GM18520 (cell line): Measurements from ENCODE around the gene PHLDB1.

Experiments
- ATAC-seq: cut with Tn5 transposase; IDR thresholded peaks from one replicate; pipeline ENCODE4 v1.9.1; 2021; ENCODE audit not compliant: unreplicated experiment

PHLDB1 gene

DNA sequence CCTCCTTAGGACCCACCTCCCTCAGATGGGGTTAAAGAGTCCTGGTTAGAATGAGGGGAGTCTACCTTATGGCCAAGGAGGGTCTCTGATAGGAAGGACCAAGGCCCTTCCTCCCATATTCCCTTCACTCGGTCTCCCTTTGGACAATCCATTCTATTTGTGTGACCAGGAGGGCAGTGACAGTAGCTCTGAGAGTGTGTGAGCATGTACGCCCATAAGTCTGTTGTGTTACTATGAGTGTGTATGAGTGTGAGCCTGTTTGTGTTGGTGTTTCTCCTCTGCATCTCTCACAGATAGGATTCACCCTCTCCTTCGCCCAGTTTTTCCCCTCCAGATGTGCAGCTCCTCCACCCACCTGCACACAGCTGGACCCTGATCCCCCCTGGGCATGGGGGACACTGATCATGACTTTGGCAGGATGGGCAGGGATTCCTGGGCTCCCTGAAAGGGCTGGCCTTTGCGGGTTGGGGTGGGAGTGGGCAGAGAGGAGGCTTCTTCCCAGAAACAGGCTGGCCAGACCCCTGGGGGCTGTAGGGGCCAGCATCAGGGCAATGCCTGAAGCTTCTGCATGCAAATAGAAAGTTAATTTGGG lies 14.5 kb downstream of the PHLDB1 start:
- ATAC-seq, result no peak

DNA sequence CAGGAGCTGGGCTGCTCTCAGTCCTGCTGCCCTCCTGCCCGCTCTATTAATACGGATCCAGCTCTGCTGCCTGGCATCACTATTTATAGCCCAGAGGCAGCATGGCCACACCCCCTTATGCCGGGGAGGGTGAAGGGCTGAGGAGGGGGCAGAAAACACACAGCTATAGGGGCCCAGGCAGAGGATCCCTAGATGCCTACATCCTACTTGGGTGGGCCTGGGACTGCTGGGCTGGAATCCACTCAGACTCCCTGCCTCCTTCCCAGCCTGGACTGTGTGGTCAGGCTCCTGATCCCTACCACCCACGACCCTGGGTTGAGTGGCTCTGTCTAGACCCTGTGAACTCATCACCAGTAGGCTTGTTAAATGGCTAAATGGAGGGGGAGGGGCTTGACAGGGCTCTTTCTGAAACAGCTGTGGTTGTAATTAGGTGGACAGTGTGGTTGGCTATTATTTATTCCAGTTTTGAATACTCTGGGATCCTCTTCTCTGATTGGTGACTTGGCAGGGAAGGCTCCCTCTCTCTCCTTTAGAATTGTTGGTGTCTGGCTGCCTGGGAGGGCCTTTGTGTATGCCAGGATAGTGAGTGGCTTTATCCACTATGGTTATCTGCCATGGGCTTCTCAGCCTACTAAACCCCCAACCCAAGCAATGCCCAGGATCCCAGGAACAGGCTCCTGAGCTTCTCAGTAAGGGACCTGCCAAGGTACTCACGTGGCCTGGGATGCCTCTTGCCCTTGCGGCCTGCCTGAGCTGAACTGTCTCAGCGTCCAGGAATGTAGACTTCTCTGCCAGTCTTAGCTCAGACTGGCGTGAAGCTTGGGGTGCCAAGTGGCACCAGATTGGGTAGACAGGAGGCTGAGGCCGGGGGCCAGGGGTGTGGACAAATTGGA lies 15.2 kb downstream of the PHLDB1 start:
- no peak for ATAC-seq

DNA sequence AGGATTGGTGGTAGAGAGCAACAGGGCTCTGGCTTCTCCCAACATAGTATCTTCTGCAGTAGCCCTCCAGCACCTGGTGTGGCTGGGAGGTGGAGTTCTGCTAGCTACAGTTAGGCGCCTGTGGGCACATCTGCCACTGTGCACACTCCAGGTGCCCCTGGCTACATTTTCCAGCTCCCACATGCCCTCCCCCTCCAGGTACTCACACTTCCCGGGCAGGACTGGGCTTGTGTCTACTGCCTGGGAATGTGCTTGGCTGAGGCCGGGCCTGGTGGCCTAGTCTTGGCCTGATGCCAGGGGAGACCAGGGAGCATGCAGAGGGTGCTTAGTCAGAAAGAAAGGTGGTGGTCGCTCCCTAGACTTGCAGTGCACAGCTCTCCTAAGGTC lies 15.8 kb downstream of the PHLDB1 start:
- no peak for ATAC-seq

DNA sequence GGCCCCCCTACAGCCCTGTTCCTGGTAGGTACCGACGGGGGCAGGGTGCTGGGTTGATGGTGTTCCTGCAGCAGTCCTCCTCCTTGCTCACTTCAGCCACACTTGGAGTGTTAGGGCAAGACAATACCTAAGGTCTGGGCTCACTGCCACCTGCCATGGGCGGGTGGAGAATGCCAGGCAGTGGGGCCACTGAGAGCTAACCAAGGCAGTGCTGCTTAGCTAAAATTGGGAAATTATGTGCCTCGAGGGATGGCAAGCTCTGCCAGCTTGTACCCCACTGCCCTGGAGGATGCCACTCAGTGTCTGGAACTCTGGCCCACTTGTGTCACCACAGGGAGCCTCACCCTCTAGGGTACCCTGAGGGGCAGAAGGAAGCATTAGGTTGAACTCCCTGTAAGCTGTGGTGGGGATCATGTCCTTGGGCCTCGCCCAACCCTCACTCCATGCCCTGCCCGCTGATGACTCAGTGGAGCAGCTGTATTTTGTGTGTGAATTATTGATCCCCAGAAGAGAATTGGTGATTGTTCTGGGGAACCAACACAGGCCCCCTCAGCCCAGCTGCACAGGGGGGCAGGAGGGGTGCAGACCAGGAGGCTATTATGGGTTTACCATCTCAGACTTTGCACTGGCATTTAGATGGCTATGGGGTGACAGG lies 17.7 kb downstream of the PHLDB1 start:
- no peak for ATAC-seq

DNA sequence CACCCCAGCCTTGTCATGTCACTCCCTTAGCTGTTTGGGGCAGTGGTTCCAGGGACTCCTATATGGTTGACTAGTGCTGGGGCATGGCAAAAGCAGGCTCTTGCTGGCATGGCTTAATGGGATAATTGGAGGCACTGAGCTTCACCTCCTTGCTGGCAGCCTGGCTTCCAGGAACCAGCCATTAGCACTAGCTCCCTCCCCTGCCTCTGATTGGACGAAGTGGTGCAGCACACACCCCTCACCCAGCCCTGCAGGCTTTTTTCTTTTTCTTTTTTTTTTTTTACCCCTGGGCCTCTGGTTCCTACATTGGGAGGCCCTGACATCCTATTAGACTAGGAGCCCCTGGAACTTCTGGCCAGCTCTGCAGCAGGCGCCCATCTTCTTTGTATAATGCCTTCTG lies 18.6 kb downstream of the PHLDB1 start:
- ATAC-seq, result no peak

DNA sequence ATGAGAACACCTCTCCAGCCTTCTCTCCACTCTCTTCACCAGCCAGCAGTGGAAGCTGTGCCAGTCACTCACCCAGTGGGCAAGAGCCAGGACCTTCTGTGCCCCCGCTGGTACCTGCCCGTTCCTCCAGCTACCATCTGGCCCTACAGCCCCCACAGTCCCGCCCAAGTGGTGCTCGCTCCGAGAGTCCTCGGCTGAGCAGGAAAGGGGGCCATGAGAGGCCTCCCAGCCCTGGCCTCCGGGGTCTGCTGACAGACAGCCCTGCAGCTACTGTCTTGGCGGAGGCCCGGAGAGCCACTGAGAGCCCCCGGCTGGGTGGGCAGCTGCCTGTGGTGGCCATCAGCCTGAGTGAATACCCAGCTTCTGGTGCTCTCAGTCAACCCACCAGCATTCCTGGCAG lies 20.2 kb downstream of the PHLDB1 start:
- no peak for ATAC-seq

DNA sequence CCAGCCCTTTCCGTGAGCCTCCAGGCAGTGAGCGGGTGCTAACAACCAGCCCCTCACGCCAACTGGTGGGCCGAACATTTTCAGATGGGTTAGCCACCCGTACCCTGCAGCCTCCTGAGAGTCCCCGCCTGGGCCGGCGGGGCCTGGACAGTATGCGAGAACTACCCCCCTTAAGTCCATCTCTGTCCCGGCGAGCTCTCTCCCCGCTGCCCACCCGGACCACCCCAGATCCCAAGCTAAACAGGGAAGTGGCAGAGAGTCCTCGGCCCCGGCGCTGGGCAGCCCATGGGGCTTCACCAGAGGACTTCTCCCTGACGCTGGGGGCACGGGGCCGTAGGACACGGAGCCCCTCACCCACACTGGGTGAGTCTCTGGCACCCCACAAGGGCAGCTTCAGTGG lies 20.6 kb downstream of the PHLDB1 start:
- ATAC-seq, result no peak

DNA sequence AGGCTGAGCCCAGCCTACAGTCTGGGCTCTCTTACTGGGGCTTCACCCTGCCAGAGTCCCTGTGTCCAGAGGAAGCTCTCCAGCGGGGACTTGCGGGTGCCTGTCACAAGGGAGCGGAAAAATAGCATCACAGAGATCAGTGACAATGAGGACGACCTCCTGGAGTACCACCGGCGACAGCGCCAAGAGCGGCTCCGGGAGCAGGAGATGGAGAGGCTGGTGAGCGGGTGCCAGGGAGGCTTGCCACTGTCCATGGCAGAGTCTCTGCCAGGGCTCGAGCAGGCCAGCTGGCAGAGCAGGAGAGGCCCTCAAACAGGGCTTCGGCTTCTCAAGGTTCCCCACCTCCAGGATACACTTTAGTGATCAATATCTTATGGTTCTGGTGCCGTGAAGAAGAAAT lies 21.0 kb downstream of the PHLDB1 start:
- ATAC-seq, result no peak

DNA sequence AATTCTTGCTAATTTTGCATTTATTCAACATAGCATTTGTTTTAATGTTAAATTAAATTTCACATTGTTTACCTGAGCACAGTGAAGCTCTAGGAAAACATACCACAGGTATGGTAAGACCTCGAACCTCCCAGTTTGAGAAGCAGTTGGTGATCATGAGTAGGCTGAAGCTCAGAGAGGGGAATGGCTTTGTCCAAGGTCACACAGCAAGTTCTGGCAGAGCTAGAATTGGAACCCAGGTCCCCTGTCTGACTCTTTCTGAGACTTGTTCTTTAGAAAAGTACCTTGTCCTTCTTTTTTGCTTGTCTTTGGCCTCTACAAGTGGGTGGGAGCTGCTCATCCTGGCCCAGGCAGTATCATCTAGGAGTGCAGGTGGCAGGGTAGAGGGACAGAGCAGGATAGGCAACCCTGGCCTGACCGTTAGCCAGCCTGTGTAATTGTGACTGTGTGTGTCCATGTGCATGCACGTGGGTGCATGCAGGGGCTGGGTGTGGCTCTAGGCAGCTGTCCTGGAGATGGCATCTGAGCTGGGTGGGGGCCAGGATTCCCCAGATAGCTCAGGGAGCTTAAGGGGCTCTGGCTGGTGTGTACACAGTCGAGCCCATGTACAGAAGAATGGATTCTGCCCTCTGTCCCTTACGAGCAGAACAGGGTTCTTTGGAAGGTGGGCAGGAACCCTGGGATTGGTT lies 21.6 kb downstream of the PHLDB1 start:
- no peak for ATAC-seq

DNA sequence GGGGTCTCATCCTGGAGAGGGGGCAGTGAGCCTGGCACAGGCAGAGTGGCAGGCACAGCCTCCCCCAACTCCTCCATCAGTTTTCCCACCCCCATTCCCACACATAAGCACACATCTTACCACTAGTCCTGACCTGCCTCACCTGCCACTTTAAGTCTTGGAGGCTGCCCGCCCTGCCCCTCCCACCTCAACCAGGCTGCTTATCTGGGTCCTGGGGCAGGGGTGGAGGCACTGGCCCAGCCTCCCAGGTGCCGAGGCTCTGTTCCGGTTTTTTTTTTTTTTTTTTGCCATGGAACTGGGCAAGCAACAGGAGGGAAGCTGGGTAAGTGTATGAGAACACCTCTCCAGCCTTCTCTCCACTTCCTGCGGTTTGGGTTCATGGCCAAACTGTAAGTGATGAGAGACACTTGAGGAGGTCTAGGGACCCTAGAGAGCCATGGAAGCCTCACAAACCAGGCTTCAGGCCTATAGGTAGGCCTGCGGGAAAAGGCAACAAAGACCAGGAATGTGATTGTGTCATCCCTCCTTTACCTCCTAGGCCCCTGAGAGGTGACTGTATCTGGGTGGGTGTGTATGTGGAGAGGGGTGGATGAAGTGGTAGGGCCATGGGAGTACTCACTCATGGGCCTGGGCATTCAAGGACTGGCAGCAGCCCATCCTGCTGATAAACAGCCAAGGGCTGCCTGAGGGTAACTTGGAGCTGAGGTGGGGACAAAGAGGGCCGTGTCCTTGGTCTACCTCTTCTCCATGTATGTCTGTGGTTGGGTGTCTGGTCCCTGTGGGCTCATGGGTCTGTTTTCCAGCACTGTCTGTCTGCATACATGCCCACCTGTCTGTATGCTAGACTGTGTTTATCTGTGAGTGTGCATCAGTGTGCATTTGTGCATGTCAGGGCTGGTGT lies 22.6 kb downstream of the PHLDB1 start:
- no peak for ATAC-seq

DNA sequence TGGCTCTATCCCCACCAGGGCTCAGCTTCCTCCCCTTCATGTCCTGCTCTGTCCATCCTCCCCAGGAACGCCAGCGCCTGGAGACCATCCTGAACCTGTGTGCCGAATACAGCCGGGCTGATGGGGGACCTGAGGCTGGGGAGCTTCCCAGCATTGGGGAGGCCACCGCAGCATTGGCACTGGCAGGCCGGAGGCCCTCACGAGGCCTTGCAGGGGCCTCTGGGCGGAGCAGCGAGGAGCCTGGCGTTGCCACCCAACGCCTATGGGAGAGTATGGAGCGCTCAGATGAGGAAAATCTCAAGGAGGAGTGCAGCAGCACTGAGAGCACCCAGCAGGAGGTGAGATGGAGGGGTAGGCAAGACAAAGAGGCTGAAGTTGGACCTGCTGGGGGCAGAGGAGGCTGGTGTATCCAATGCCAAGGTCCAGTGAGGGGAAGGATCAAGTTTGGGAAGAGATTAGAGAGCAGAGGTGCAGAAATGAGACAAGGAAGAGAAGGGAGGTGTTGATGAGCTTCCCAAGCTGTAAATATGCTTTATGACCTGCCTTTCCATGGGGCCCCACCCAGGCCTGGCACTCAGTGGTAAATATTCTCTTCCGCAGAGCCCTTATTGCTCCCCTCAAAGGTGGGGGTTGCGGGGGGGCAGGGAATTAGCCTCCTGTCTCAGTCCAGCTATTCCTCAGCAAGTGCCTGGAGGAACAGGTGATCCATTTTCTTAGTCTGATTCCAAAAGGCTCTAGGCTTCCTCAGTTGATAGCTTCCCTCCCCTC lies 23.9 kb downstream of the PHLDB1 start:
- no peak for ATAC-seq

DNA sequence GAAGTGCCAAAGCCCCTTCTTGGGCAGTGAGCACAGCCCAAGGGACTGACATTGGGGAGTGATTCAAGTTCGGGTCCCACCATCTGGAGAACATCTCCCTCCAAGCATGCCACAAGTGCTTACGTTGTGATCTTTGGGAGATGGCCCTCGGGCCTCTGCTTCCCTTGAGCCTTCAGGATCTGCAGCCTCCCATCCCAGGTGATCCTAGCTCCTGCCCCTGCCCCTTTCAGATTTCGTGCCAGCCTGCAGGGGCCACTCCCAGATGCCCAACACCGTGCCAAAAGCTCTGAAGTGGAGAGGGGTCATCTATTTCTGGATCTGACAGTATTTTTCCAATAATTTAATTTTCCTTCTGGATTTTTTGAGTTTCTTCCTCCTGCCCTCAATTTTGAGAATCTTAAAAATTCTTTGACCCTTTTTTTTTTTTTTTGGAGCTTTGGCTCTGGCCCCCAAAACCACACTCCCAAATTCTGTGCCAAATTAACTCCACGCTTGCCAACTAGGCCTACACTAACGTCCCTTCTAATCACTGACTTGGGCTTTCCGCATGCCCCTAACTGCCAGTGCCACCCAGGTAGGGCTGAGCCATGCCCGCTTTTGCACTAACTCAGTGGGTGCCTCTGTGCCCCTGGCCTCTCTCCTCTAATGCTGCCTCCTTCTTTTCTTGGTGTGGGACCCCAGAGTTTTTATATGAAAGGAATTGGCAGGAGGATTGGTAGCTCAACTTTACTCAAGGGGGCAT lies 25.3 kb downstream of the PHLDB1 start:
- ATAC-seq, result no peak

DNA sequence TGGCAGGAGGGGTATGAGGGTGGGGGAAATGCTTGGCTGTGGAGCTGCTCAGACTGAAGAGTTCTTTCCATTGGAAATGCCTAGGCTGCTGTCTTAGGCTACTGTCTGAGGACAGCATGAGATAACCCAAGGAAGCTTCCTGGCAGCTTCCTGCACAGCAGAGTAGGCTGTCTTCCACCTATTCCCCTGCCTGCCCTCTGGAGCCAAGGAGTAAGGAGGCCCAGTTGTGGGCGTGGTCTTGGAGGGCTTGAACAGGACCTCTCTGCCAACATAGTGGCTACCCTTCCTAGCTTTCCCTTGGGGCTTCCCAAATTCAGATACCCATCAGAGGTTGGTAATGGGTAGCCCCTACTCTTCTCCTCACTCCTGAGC lies 25.9 kb downstream of the PHLDB1 start:
- ATAC-seq, result no peak

DNA sequence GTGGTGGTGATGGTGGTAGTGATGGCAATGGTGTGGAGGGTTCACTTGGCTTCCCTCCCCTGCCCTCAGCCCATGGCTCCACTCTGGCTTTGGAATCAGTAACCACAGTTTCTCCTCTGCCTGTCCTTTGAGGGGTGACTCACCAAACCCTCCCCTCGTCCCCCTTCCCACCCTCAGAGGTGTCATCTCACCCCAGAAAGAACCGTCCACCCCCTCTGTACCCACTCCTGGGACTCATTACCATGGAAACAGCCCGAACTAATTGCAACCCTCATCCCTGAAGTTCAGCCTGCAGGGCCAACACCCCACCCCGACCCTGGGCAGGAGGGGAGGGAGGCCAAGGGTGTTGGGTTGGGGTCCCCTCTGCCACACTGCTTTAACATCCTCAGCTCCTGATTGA lies 26.6 kb downstream of the PHLDB1 start:
- ATAC-seq, result no peak

DNA sequence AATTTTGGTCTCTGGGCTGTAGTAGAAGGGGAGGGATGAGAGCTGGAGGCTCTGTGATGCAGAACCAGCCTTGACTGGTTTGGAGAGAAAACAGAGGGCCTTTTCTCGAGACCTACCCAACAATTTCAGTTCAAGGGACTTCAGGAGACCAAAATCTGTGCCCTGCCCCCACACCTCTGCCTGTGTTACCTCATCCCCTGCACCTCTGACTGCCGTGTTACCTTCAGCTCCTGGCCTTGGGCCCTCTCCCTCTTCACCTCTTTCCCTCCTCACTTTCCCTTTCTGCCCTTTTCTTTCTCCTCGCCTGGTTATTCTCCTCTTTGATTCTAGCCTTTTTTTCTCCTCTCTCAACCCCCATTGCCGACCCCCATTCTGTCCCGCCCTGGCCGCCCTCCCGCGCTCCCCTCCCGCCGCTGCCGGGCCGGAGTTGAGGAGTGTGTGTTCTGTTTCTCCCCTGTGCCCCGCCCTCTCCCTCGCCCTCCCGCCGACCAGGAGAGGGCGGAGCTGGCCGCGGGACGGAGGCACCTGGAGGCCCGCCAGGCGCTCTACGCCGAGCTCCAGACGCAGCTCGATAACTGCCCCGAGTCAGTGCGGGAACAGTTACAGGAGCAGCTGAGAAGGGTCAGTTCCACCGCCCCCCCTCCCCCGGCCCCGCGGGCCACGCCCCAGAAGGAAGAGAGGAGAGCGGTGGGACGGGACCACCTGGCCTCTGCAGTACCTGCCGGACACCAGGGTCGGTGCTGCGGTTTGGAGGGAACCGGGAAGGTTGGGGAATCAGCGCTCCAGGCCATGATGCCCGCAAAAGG lies 27.2 kb downstream of the PHLDB1 start:
- ATAC-seq, result no peak

DNA sequence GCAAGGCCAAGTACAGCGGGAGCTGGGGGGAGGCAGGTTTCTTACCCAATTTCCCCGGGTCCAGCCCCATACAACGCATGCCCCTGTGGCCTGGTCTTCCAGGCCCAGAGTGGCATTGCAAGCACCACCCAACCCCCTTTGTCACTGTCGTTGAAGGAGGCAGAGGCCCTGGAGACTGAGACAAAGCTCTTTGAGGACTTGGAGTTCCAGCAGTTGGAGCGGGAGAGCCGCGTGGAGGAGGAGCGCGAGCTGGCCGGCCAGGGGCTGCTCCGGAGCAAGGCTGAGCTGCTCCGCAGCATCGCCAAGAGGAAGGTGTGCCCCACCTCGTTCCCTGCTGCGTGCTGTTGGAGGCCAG lies 27.8 kb downstream of the PHLDB1 start:
- no peak for ATAC-seq

DNA sequence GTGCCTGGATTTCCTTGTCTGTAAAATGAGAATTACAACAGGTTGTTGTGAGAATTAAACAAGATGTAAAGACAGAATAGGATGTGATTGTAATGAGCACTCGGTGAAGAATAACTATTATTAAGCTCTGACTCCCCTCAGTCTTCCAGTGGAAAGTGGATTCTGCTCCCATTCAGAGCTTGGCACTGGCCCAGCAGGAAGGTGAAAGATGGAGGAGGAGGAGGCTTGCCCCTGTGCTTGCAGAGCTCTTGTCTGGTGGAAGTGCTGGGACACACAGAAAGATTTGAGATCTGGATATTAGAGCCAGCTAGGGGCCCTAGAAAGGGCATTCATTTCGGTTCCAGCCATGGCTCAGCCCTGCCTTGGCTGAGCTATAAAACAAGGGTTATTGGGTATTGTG lies 28.2 kb downstream of the PHLDB1 start:
- no peak for ATAC-seq

DNA sequence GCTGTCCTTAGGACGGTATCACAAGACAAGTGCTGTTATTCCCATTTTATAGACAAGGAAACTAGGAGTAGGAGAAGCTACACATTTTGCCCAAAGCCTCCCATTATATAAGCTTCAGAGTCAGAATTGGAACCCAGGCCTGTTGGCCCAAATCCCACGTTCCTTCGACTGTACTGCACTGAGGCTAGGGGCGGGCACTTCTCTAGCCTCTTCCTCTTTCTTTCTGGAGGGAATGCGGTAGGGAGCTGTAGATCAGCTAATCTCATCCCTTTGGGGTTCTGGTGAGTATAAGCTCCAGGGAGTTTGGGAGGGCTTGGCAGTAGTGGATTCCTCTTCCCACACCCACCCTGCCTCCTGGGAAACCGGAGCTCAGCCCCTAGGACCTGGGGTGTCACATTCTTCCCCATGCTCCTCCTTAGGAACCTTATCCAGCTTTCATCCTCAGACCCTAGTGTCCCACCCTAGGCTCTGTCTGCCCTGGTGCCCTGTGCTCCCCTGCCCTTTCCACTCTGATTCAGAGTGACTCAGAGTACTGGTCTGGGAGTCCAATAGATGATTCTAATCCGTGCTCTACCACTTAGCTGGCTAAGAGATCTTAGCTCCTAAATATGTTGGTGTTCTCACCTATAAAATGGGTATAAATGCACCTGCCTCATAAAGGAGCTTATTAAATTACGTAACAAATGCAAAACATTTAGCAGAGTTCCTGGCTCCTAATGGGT lies 29.3 kb downstream of the PHLDB1 start:
- ATAC-seq, result no peak
